Activated T-helper 2 cell treated with anti-CD3 and anti-CD28 coated beads, Interferon-gamma antibody, Interleukin-2, Interleukin-4, amounts not matched to agents 10 μg/mL and 5 μg/mL and 100 μg/mL, durations not matched to agents 14 hours and 24 hours and 36 hours (primary cell): ENCODE results near the gene METAP2. TPM values are rescaled to one million over a fixed set of nuclear protein-coding genes. Genes with fewer than 3 reads are reported as not detected.

Experiments
- DNase-seq: peaks from one replicate; pipeline ENCODE4 v3.0.0; 2021; ENCODE audit warnings: low spot score
- H3K27ac Mint-ChIP-seq: one replicate; pipeline ENCODE4 v1.8.0; 2021; ENCODE audit warnings: mixed read lengths
- H3K27me3 Mint-ChIP-seq: one replicate; pipeline ENCODE4 v1.8.0; 2021; ENCODE audit warnings: low read depth, mixed read lengths
- H3K36me3 Mint-ChIP-seq: one replicate; pipeline ENCODE4 v1.8.0; 2021; ENCODE audit warnings: low read depth, mixed read lengths
- H3K4me1 Mint-ChIP-seq: one replicate; pipeline ENCODE4 v1.8.0; 2021; ENCODE audit warnings: low read depth, mixed read lengths
- H3K4me3 Mint-ChIP-seq: one replicate; pipeline ENCODE4 v1.8.0; 2021; ENCODE audit warnings: low read depth, mild to moderate bottlenecking, moderate library complexity, mixed read lengths
- H3K9me3 Mint-ChIP-seq: one replicate; pipeline ENCODE4 v1.8.0; 2021; ENCODE audit warnings: mixed read lengths
- intact Hi-C: fragments of 100-400 bp; cut with micrococcal nuclease; formaldehyde crosslinking; loops from one replicate; pipeline ENCODE4 v1.15.1; 2023
- total RNA-seq: library from RNA; stranded (reverse); gene quantifications from 2 replicates; pipeline ENCODE4 v1.2.3, GENCODE V29; 2022

The METAP2 gene
- total RNA-seq, 1 donor from 2014 or later = 111 TPM

DNA sequence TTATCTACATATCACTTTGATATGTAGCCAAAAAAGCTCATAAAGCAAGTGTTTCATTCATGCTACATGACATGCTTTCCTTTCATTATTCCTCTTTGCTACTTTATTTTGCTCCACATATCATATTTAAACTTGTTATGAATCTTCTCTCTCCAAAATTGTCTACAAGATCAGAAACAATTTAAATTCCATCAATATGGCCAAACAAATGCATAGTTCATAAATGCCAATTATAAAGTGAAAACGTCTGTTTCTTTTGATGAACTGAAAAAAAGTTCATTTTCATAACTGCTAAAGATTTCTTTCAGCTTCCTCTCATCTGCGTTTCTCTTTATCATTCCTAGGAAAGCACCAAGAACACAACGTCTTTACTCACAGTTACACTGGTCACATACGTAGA, 54.5 kb downstream of the METAP2 start:
- no peak for DNase-seq
- peaks cover 5% of the 10 kb centered on the region for H3K4me1 Mint-ChIP-seq
- intact Hi-C loops = loop anchor here (2.0 kb wide), 1 partner anchor 18 kb away; no protein-coding TSS in a partner anchor

DNA sequence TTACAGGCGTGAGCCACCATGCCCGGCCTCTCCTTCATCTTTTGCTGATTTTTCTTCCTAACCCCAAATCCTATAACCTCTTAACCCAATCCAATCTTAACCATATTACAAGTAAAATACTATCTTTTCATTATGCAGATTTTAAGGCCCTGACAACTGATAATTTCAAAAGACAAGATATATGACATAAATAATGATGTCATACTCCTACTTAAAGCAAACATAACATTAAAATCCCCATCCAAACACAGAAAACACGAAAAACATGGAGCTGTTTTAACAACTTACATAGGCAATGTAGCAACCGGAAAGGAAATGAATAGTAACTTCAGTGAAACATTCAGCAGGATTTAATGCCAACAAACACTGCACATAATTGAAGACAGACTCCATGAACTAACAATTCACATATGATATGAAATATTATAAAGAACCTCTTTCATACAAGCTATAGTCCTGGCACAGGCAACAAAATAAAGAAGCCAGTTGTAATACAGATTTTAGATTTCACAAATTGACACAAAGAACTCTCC, 55.8 kb downstream of the METAP2 start:
- no peaks in the 10 kb centered on the region for H3K36me3 Mint-ChIP-seq

More for the DNA sequence above, 54.5 kb downstream of the METAP2 start:
- no peaks in the 10 kb centered on the region for H3K27me3 Mint-ChIP-seq
- no peak overlapping the region for H3K4me3 Mint-ChIP-seq
- H3K9me3 Mint-ChIP-seq = no peaks in the 10 kb centered on the region
- H3K27ac Mint-ChIP-seq = no peak overlapping the region
- H3K36me3 Mint-ChIP-seq = no peaks in the 10 kb centered on the region

DNA sequence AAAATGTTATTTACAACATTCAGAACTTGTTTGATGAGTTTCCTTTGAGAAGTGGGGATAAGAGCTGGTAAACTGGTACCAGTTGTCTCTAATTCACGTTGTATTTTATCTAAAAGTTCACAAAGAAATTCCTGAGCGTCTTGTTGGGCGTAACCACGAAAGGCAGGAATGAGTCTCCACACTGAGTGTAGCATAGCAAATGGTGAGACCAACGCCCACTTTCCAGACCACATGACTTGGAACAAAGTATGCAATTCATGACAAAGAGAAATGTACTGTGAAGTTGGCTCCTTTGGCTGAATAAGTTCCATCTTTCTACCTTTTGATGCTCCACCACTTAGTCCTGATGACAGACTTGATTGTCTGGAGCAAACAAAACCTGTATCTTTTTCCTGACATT, 58.9 kb downstream of the METAP2 start:
- H3K27me3 Mint-ChIP-seq = no peaks in the 10 kb centered on the region
- no peaks in the 10 kb centered on the region for H3K9me3 Mint-ChIP-seq
- no peak overlapping the region for H3K27ac Mint-ChIP-seq
- intact Hi-C loops = no loop called here
- no peaks in the 10 kb centered on the region for H3K36me3 Mint-ChIP-seq
- DNase-seq = no peak
- no peak overlapping the region for H3K4me3 Mint-ChIP-seq
- H3K4me1 Mint-ChIP-seq = peaks cover 5% of the 10 kb centered on the region

More for the DNA sequence above, 55.8 kb downstream of the METAP2 start:
- Mint-ChIP-seq H3K4me3 (no peak overlapping the region), H3K4me1 (peaks cover 5% of the 10 kb centered on the region), H3K9me3 (no peaks in the 10 kb centered on the region), H3K27me3 (no peaks in the 10 kb centered on the region), H3K27ac (no peak overlapping the region)
- DNase-seq = no peak
- intact Hi-C loops = loop anchor here (2.0 kb wide), 1 partner anchor 19 kb away; no protein-coding TSS in a partner anchor

GRCh38 chr12:95533985-95534384, 60.0 kb downstream of the METAP2 start:
- H3K27me3 Mint-ChIP-seq = peaks cover 2% of the 10 kb centered on the region
- H3K27ac Mint-ChIP-seq = no peak overlapping the region
- no peaks in the 10 kb centered on the region for H3K36me3 Mint-ChIP-seq
- H3K9me3 Mint-ChIP-seq = no peaks in the 10 kb centered on the region
- H3K4me3 Mint-ChIP-seq = no peak overlapping the region
- intact Hi-C loops = loop anchor here (1.0 kb wide), 1 partner anchor 417 kb away; no protein-coding TSS in a partner anchor
- DNase-seq = no peak
- peaks cover 5% of the 10 kb centered on the region for H3K4me1 Mint-ChIP-seq

- Mint-ChIP-seq H3K27me3 (peaks cover 2% of the 10 kb centered on the region), H3K4me1 (peaks cover 2% of the 10 kb centered on the region), H3K36me3 (no peaks in the 10 kb centered on the region), H3K27ac (no peak overlapping the region), H3K9me3 (no peaks in the 10 kb centered on the region), H3K4me3 (no peak overlapping the region)
- intact Hi-C loops = no loop called here
- DNase-seq = no peak
Observed at GRCh38 chr12:95538006-95538405, 64.1 kb downstream of the METAP2 start.

DNA sequence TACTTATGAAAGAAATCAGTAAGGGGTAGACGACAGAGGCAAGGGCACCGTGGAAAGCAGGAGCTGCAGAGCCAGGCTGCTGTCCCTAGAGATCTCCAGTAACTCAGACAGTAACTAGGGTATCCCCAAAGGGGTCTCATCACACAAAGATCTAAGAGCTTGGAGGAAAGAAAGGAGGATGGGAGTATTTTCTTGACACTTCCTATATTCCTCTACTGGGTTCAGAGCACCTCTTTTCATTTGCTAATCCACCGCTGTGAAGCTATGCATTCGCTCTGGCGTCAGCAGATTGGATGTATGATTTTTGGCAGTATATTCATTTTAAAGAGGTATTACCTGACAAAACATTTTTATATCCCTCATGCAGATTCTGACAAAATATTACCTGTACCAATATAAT, 64.7 kb downstream of the METAP2 start:
- Mint-ChIP-seq H3K27ac (no peak overlapping the region), H3K36me3 (no peaks in the 10 kb centered on the region), H3K9me3 (no peaks in the 10 kb centered on the region), H3K27me3 (peaks cover 2% of the 10 kb centered on the region), H3K4me3 (no peak overlapping the region), H3K4me1 (no peaks in the 10 kb centered on the region)
- intact Hi-C loops = no loop called here
- DNase-seq = no peak

- Mint-ChIP-seq H3K4me3 (no peak overlapping the region), H3K4me1 (peaks cover 7% of the 10 kb centered on the region), H3K27me3 (peaks cover 3% of the 10 kb centered on the region), H3K27ac (no peak overlapping the region), H3K9me3 (no peaks in the 10 kb centered on the region), H3K36me3 (no peaks in the 10 kb centered on the region)
- intact Hi-C loops = loop anchor here (10.0 kb wide), 1 partner anchor 253 kb away; the partner anchor contains the start of gene NTN4
- no peak for DNase-seq
Observed at GRCh38 chr12:95541436-95541835, 67.5 kb downstream of the METAP2 start.

DNA sequence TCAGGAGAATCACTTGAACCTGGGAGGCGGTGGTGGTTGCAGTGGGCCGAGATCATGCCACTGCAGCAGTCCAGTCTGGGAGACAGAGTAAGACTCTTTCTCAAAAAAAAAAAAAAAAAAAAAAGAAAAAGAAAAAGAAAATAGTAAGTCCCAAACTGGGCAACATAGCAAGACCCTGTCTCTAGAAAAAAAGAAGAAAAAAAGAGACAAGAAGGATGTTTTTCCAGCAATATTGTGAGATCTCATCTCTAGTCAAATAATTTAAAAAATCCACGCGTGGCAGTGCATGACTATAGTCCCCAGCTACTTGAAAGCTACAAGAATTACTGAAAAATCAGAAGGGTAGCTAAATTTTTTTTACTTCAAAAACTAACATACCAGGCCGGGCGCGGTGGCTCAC, 69.4 kb downstream of the METAP2 start:
- H3K4me3 Mint-ChIP-seq = no peak overlapping the region
- H3K36me3 Mint-ChIP-seq = no peaks in the 10 kb centered on the region
- H3K27me3 Mint-ChIP-seq = peaks cover 17% of the 10 kb centered on the region
- no peak for DNase-seq
- H3K4me1 Mint-ChIP-seq = peaks cover 17% of the 10 kb centered on the region
- H3K9me3 Mint-ChIP-seq = no peaks in the 10 kb centered on the region
- H3K27ac Mint-ChIP-seq = no peak overlapping the region
- intact Hi-C loops = loop anchor here (10.0 kb wide), 1 partner anchor 251 kb away; the partner anchor contains the start of gene NTN4

GRCh38 chr12:95544756-95545155, 70.8 kb downstream of the METAP2 start:
- Mint-ChIP-seq H3K4me3 (no peak overlapping the region), H3K36me3 (peaks cover 7% of the 10 kb centered on the region), H3K27me3 (peaks cover 15% of the 10 kb centered on the region), H3K4me1 (peaks cover 19% of the 10 kb centered on the region), H3K9me3 (peaks cover 7% of the 10 kb centered on the region), H3K27ac (no peak overlapping the region)
- no peak for DNase-seq
- intact Hi-C loops = loop anchor here (5.0 to 10.0 kb wide), 3 partner anchors 72 to 1972 kb away; partner anchors contain the start of genes METAP2, NTN4 and SOCS2

DNA sequence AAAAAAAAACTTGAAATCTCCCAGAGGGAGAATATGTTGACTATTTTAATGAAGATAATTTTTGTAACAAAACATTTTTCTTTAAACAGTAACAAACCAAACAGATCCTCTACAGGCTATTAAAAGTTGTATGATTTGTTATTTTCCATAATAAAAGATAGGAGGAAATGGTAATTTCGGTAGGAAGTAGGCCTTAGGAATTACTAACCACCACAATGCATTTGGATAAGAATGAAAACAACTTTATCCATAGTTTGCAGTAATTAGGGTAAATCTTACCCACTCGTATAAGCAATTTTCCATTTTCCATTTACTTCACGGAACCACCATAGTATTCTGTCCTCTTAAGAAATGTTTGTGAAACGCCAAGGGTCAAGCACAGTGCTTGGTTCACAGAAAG, 71.4 kb downstream of the METAP2 start:
- Mint-ChIP-seq H3K27me3 (peaks cover 15% of the 10 kb centered on the region), H3K27ac (no peak overlapping the region), H3K4me3 (no peak overlapping the region), H3K36me3 (peaks cover 7% of the 10 kb centered on the region), H3K4me1 (peaks cover 19% of the 10 kb centered on the region), H3K9me3 (peaks cover 8% of the 10 kb centered on the region)
- DNase-seq = no peak
- intact Hi-C loops = loop anchor here (5.0 to 10.0 kb wide), 3 partner anchors 73 to 1973 kb away; partner anchors contain the start of genes METAP2, NTN4 and SOCS2

GRCh38 chr12:95545731-95546490, 72.0 kb downstream of the METAP2 start:
- peaks cover 24% of the 10 kb centered on the region for H3K4me1 Mint-ChIP-seq
- no peak overlapping the region for H3K27ac Mint-ChIP-seq
- H3K4me3 Mint-ChIP-seq = no peak overlapping the region
- peaks cover 7% of the 10 kb centered on the region for H3K36me3 Mint-ChIP-seq
- no peak for DNase-seq
- H3K9me3 Mint-ChIP-seq = peaks cover 8% of the 10 kb centered on the region
- intact Hi-C loops = loop anchor here (5.0 to 10.0 kb wide), 3 partner anchors 74 to 1974 kb away; partner anchors contain the start of genes METAP2, NTN4 and SOCS2
- peaks cover 15% of the 10 kb centered on the region for H3K27me3 Mint-ChIP-seq

DNA sequence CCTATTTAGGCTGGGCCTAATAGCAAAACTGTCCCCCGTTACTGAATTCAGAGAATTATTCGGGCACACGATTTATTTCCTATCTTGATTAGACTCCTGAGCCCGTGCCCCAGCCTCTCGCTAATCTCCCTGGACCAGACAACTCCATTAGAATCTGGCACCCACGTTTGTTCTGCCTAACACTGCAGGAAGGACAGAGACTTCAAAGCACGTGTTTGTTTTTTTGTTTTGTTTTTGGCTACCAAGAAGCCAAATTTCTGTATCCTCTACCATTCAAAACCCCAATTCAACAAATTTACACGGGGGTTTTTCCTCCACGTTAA, 72.5 kb downstream of the METAP2 start:
- peaks cover 15% of the 10 kb centered on the region for H3K27me3 Mint-ChIP-seq
- H3K4me1 Mint-ChIP-seq = peaks cover 29% of the 10 kb centered on the region
- H3K27ac Mint-ChIP-seq = no peak overlapping the region
- intact Hi-C loops = loop anchor here (5.0 to 10.0 kb wide), 3 partner anchors 74 to 1974 kb away; partner anchors contain the start of genes METAP2, NTN4 and SOCS2
- no peak for DNase-seq
- H3K36me3 Mint-ChIP-seq = peaks cover 7% of the 10 kb centered on the region
- peaks cover 8% of the 10 kb centered on the region for H3K9me3 Mint-ChIP-seq
- no peak overlapping the region for H3K4me3 Mint-ChIP-seq

GRCh38 chr12:95547522-95548055, 73.6 kb downstream of the METAP2 start:
- H3K27ac Mint-ChIP-seq = peak overlapping the region; percentile 71
- H3K36me3 Mint-ChIP-seq = peaks cover 7% of the 10 kb centered on the region
- H3K4me3 Mint-ChIP-seq = peak overlapping the region; percentile 88
- peaks cover 15% of the 10 kb centered on the region for H3K27me3 Mint-ChIP-seq
- intact Hi-C loops = loop anchor here (2.0 to 10.0 kb wide), 4 partner anchors 75 to 1975 kb away; partner anchors contain the start of genes METAP2, NTN4, SNRPF and SOCS2
- H3K9me3 Mint-ChIP-seq = peaks cover 8% of the 10 kb centered on the region
- no peak for DNase-seq
- peaks cover 38% of the 10 kb centered on the region for H3K4me1 Mint-ChIP-seq
